Activated naive CD8-positive, alpha-beta T cell treated with anti-CD3 and anti-CD28 coated beads, Interleukin-2, amount 10 ng/mL, durations not matched to agents 7 days and 5 days (primary cell): ENCODE results near the gene SDR39U1. TPM values are rescaled to one million over a fixed set of nuclear protein-coding genes. Genes with fewer than 3 reads are reported as not detected.
A peak's percentile ranks its signal among the peaks of the same experiment; 100 is the strongest.

Experiments used
- ATAC-seq: fragments of 150-1000 bp; cut with Tn5 transposase; one replicate; pipeline ENCODE4 v1.10.0; 2021; ENCODE audit warnings: low read depth, moderate library complexity
- POLR2A ChIA-PET: fragments of 350-600 bp; sonication (Branson Sonifier 250); formaldehyde crosslinking; loops from one replicate; lab custom pipeline; 2021; ENCODE audit warnings: antibody characterized with exemption; lab: Charles Lee
- DNase-seq: peaks from one replicate; pipeline ENCODE4 v3.0.0; 2021
- H3K27ac Mint-ChIP-seq: one replicate; pipeline ENCODE4 v1.8.0; 2022; ENCODE audit warnings: mild to moderate bottlenecking, mixed read lengths
- H3K27me3 Mint-ChIP-seq: one replicate; pipeline ENCODE4 v1.8.0; 2022; ENCODE audit warnings: mild to moderate bottlenecking, moderate library complexity, mixed read lengths
- H3K36me3 Mint-ChIP-seq: one replicate; pipeline ENCODE4 v1.8.0; 2021; ENCODE audit warnings: mild to moderate bottlenecking, mixed read lengths
- H3K4me1 Mint-ChIP-seq: one replicate; pipeline ENCODE4 v1.8.0; 2021; ENCODE audit warnings: mixed read lengths
- H3K4me3 Mint-ChIP-seq: one replicate; pipeline ENCODE4 v1.8.0; 2022; ENCODE audit warnings: mild to moderate bottlenecking, moderate library complexity, mixed read lengths
- H3K9me3 Mint-ChIP-seq: one replicate; pipeline ENCODE4 v1.8.0; 2021; ENCODE audit warnings: mixed read lengths
- total RNA-seq, 2 experiments: library from RNA; stranded (reverse); gene quantifications; one replicate each; pipeline ENCODE4 v1.2.3, GENCODE V29; 2021

The SDR39U1 gene
- total RNA-seq, 2 experiments from 2014 or later: 75.7 to 79.5 TPM

DNA sequence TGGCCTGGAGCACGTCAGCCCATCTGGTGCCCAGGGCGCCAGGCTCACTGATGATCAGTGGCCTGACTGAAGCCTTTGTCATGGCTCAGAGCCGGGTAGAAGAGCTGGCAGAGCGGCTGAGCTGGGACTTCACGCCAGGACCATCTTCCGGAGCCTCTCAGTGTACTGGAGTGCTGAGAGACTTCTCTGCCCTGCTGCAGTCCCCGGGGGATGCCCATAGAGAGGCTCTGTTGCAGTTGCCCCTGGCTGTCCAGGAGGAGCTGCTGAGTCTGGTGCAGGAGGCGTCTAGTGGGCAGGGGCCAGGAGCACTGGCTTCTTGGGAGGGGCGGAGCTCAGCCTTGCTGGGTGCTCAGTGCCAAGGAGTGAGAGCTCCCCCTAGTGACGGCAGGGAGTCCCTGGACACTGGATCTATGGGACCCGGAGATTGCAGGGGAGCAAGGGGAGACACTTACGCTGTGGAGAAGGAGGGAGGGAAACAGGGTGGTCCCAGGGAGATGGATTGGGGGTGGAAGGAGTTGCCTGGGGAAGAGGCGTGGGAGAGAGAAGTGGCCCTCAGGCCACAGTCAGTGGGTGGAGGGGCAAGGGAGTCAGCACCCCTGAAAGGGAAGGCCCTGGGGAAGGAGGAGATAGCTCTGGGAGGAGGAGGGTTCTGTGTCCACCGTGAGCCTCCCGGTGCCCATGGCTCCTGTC is 10.9 kb downstream of the SDR39U1 start:
- POLR2A ChIA-PET: interaction anchor here (0.6 to 5.3 kb wide), 18 partner anchors 9 to 357 kb away, joined by 3 to 135 read pairs (median 14); partner anchors contain the start of genes ADCY4, CHMP4A, CIDEB and DHRS1
- H3K27me3 Mint-ChIP-seq: no peaks in the 10 kb centered on the region
- H3K4me1 Mint-ChIP-seq: peaks cover 34% of the 10 kb centered on the region
- peak overlapping the region; percentile 97 for H3K27ac Mint-ChIP-seq
- peak; percentile 85 for DNase-seq
- H3K9me3 Mint-ChIP-seq: no peaks in the 10 kb centered on the region
- ATAC-seq: peak; percentile 61
- peaks cover 18% of the 10 kb centered on the region for H3K36me3 Mint-ChIP-seq
- H3K4me3 Mint-ChIP-seq: peak overlapping the region; percentile 95

DNA sequence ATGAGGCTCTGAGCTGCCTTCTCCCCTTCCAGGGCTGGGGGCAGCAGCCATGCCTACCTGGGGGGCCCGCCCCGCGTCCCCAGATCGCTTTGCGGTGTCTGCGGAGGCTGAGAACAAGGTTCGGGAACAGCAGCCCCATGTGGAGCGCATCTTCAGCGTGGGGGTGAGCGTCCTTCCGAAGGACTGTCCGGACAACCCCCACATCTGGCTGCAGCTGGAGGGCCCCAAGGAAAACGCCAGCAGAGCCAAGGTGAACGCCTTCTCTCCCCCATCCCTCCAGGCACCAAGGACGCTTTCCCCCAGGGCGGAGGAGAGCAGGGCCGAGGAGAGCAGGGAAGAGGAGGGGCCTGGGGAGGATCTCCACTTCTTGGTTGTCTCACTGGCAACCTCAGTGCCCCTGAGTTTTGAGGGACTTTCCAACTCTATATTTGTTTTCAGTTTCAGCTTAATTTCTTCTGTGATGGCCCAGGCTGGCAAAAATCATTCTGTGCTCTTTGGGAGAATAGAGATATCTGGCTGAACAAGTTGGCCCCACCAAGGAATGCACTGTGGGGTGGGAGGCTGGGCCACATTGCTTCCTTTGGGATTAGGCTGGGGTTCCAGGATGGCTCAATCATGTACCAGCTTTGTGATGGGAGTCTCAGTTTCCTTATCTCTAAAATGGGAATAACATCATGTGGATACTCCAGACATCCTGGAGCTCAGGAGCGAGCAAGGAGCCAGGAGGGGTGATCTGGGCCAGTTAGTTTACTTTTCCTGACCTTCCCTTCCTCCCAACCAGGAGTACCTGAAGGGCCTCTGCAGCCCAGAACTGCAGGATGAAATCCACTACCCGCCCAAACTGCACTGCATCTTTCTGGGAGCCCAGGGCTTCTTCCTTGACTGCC is 11.7 kb downstream of the SDR39U1 start:
- ATAC-seq: peak; percentile 27
- POLR2A ChIA-PET: interaction anchor here (0.5 to 5.3 kb wide), 35 partner anchors 9 to 337 kb away, joined by 3 to 135 read pairs (median 6); partner anchors contain the start of genes ADCY4, CHMP4A, CIDEB and DCAF11
- peak; percentile 65 for DNase-seq
- Mint-ChIP-seq H3K4me1 (peaks cover 36% of the 10 kb centered on the region), H3K4me3 (peak overlapping the region; percentile 95), H3K36me3 (peaks cover 17% of the 10 kb centered on the region), H3K27me3 (no peaks in the 10 kb centered on the region), H3K27ac (peak overlapping the region; percentile 97), H3K9me3 (no peaks in the 10 kb centered on the region)

- Mint-ChIP-seq H3K4me3 (peak overlapping the region; percentile 95), H3K27ac (peak overlapping the region; percentile 97), H3K4me1 (peaks cover 41% of the 10 kb centered on the region), H3K9me3 (no peaks in the 10 kb centered on the region), H3K36me3 (peaks cover 16% of the 10 kb centered on the region), H3K27me3 (no peaks in the 10 kb centered on the region)
- DNase-seq: no peak
- POLR2A ChIA-PET: interaction anchor here (0.5 to 5.3 kb wide), 40 partner anchors 11 to 336 kb away, joined by 3 to 135 read pairs (median 5); partner anchors contain the start of genes ADCY4, CHMP4A, CIDEB and DCAF11
- peak; percentile 59 for ATAC-seq
Measured at GRCh38 chr14:24430143-24430681, 12.4 kb downstream of the SDR39U1 start.

DNA sequence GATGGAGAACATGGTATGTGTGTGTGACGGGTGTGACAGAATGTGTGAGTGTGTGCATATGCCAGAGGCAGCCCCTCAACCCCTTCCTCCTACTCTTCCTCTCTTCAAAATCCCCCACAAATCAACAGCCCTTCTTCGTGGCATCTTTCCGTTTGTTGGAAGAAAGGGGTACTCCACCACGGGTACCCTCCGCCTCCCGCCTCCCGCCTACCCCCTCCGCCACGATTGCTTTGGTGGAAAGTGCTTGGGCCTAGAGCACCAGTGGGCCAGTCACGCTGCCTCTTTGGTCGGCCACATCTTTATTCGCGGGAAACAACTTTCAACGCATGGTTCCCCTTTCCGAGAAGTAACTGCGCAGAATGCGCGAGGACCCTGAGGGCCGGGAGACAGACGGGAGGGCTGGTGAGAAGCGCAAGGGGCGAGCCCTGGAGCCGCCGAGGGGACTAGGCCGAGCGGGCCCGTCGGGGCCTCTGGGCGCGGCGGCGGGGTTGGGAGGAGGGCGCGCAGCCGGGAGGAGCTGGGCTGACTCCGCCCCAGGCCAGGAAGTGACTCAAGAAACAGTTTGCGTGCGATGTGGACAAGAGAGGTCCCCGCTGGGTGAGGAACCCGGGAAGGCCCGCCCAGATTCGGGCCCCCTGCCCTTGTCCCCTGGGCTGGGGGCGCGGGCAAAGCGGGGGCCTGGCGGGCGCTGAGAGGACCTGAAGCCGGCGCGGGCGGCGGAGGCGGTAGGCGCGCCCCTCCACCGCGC is 13.0 kb downstream of the SDR39U1 start, which contains the start of the genes CBLN3 and KHNYN:
TSS of gene CBLN3 (minus strand) at position 274 of the 748 bp plus-strand sequence. CDS start 614 bp downstream, outside the sequence.
TSS of gene KHNYN (plus strand) at position 560 of the 748 bp plus-strand sequence. CDS start 777 bp downstream, outside the sequence.
- peak; percentile 86 for ATAC-seq
- Mint-ChIP-seq H3K36me3 (peaks cover 15% of the 10 kb centered on the region), H3K27me3 (no peaks in the 10 kb centered on the region), H3K9me3 (no peaks in the 10 kb centered on the region), H3K4me1 (peaks cover 42% of the 10 kb centered on the region), H3K4me3 (peak within 1 kb of the TSS; percentile 95), H3K27ac (peak within 1 kb of the TSS; percentile 98)
- POLR2A ChIA-PET: interaction anchor here (0.6 to 5.3 kb wide), 38 partner anchors 10 to 335 kb away, joined by 3 to 135 read pairs (median 5); partner anchors contain the start of genes ADCY4, CHMP4A, CIDEB and DHRS1
- peak; percentile 91 for DNase-seq

GRCh38 chr14:24428628-24429394 is 13.8 kb downstream of the SDR39U1 start:
- no peak for DNase-seq
- no peaks in the 10 kb centered on the region for H3K27me3 Mint-ChIP-seq
- POLR2A ChIA-PET: interaction anchor here (0.7 to 5.3 kb wide), 10 partner anchors 10 to 186 kb away, joined by 3 to 135 read pairs (median 16); partner anchors contain the start of genes ADCY4, LTB4R, LTB4R2 and NYNRIN
- H3K4me1 Mint-ChIP-seq: peaks cover 42% of the 10 kb centered on the region
- no peak for ATAC-seq
- H3K36me3 Mint-ChIP-seq: peaks cover 10% of the 10 kb centered on the region
- H3K27ac Mint-ChIP-seq: peak overlapping the region; percentile 98
- peak overlapping the region; percentile 93 for H3K4me3 Mint-ChIP-seq
- H3K9me3 Mint-ChIP-seq: no peaks in the 10 kb centered on the region

GRCh38 chr14:24427537-24428508 is 14.8 kb downstream of the SDR39U1 start:
- POLR2A ChIA-PET: interaction anchor here (0.7 to 5.3 kb wide), 3 partner anchors 29 to 116 kb away, joined by 3 to 135 read pairs (median 30); partner anchors contain the start of genes ADCY4, LTB4R, LTB4R2 and NYNRIN
- peak overlapping the region; percentile 76 for H3K27ac Mint-ChIP-seq
- H3K4me1 Mint-ChIP-seq: peaks cover 39% of the 10 kb centered on the region

GRCh38 chr14:24426912-24427536 is 15.6 kb downstream of the SDR39U1 start:
- Mint-ChIP-seq H3K4me1 (peaks cover 39% of the 10 kb centered on the region), H3K4me3 (no peak overlapping the region), H3K27me3 (no peaks in the 10 kb centered on the region), H3K36me3 (peaks cover 4% of the 10 kb centered on the region), H3K9me3 (no peaks in the 10 kb centered on the region), H3K27ac (peak overlapping the region; percentile 62)
- POLR2A ChIA-PET: interaction anchor here (5.1 to 5.3 kb wide), 2 partner anchors 95 to 115 kb away, joined by 30 to 135 read pairs; partner anchors contain the start of genes ADCY4, LTB4R and LTB4R2
- no peak for ATAC-seq
- no peak for DNase-seq

More at GRCh38 chr14:24427537-24428508, 14.8 kb downstream of the SDR39U1 start:
- no peak for DNase-seq
- ATAC-seq: no peak
- H3K27me3 Mint-ChIP-seq: no peaks in the 10 kb centered on the region
- H3K4me3 Mint-ChIP-seq: no peak overlapping the region
- peaks cover 5% of the 10 kb centered on the region for H3K36me3 Mint-ChIP-seq
- no peaks in the 10 kb centered on the region for H3K9me3 Mint-ChIP-seq

GRCh38 chr14:24426150-24426911 is 16.2 kb downstream of the SDR39U1 start:
- POLR2A ChIA-PET: no interaction called here
- Mint-ChIP-seq H3K4me1 (peaks cover 33% of the 10 kb centered on the region), H3K4me3 (no peak overlapping the region), H3K36me3 (peaks cover 1% of the 10 kb centered on the region), H3K27me3 (peaks cover under 1% of the 10 kb centered on the region), H3K27ac (peak overlapping the region; percentile 62), H3K9me3 (no peaks in the 10 kb centered on the region)
- ATAC-seq: no peak
- DNase-seq: no peak

DNA sequence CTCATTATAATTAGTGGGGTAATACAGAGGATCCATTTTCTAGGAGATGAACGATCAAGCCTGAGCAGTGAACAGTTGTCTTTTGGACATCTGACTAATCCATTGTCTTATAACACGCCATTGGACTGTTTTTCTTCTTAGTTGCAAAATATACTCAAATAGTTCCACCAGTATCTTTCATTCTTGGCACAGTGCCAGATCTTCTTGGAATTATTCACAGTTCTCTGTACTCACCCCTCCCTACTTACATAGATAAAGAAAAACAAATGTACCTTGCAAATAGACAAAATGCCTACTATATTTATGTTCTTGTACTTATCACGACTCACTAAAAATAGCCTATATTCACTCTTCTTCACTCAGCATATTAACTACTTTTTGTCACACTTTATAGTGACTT is 16.9 kb downstream of the SDR39U1 start:
- H3K36me3 Mint-ChIP-seq: peaks cover 1% of the 10 kb centered on the region
- no peaks in the 10 kb centered on the region for H3K9me3 Mint-ChIP-seq
- POLR2A ChIA-PET: interaction anchor here (1.0 to 1.4 kb wide), 2 partner anchors 27 to 91 kb away, joined by 3 to 5 read pairs; partner anchors contain the start of genes ADCY4 and NYNRIN
- ATAC-seq: no peak
- no peak overlapping the region for H3K4me3 Mint-ChIP-seq
- peaks cover 2% of the 10 kb centered on the region for H3K27me3 Mint-ChIP-seq
- H3K27ac Mint-ChIP-seq: no peak overlapping the region
- H3K4me1 Mint-ChIP-seq: peaks cover 29% of the 10 kb centered on the region
- DNase-seq: no peak
